Measurements from ENCODE around the gene SLC29A4. TPM values are rescaled to one million over a fixed set of nuclear protein-coding genes. Genes with fewer than 3 reads are reported as not detected.

Gene SLC29A4
- total and polyA plus RNA-seq, 2 donors (not counting 3 experiments of a cell fraction or from before 2014, with no cell fraction given), result 5.2 to 7.7 TPM

- POLR2A ChIA-PET, result no interaction called here
- Histone ChIP-seq H3K9me1 (replicated peaks; ENCODE audit: control insufficient read depth, extremely low read depth, insufficient read depth, low read length) (no peaks in the 10 kb centered on the region), H3K27me3 (ENCODE audit: control insufficient read depth in 2 of 2, insufficient read depth in 2 of 2, low read length in 2 of 2) (no peaks in the 10 kb centered on the region), H3K79me2 (ENCODE audit: control insufficient read depth, insufficient read depth, low read length) (no peaks in the 10 kb centered on the region), H3K4me2 (ENCODE audit: insufficient read depth, low read length) (no peak overlapping the region), H3K9ac (replicated peaks; ENCODE audit: extremely low read depth, insufficient read depth, low read length) (no peak overlapping the region), H2AFZ (ENCODE audit: low read depth, low read length) (no peak overlapping the region), H3K9me3 (replicated peaks; ENCODE audit: control insufficient read depth, insufficient read depth, low read length) (no peaks in the 10 kb centered on the region), H3K36me3 (ENCODE audit: control insufficient read depth in 2 of 2, extremely low read depth in 1 of 2, insufficient read depth in 2 of 2, low read length in 2 of 2) (peaks cover 4 to 25% of the 10 kb centered on the region in 2 experiments), H3K4me3 (replicated peaks in 1 of 3; ENCODE audit: insufficient read depth in 1 of 3, low read depth in 1 of 3, low read length in 3 of 3) (no peak overlapping the region), H3K27ac (ENCODE audit: insufficient read depth, low read depth, low read length) (no peak overlapping the region), H3K4me1 (ENCODE audit: control insufficient read depth, extremely low read depth, insufficient read depth, low read length) (no peaks in the 10 kb centered on the region), H4K20me1 (replicated peaks; ENCODE audit: control insufficient read depth, extremely low read depth, insufficient read depth, low read length) (no peaks in the 10 kb centered on the region)
- no TSS peak for BruUV-seq (replicated peaks)
- TF ChIP-seq POLR2A (IDR thresholded peaks at IDR 0.05; ENCODE audit: low read depth, low read length) (no peak), POLR2AphosphoS5 (IDR thresholded peaks at IDR 0.05; ENCODE audit: insufficient read depth, low read depth, low read length) (no peak), GATA2 (IDR thresholded peaks at IDR 0.05; ENCODE audit: insufficient read depth, insufficient read length, low read depth, low read length) (no peak), EZH2 (IDR thresholded peaks at IDR 0.05; ENCODE audit: borderline replicate concordance, low read depth, low read length, severe bottlenecking) (no peak), FOS (IDR thresholded peaks at IDR 0.05; ENCODE audit: borderline replicate concordance, insufficient read depth, low read length) (no peak), MYC (IDR thresholded peaks at IDR 0.05; ENCODE audit: low read depth, low read length) (no peak), MAX (IDR thresholded peaks at IDR 0.05; ENCODE audit: insufficient read depth, insufficient read length) (no peak), CTCF (IDR thresholded peaks at IDR 0.05; ENCODE audit: extremely low read depth in 1 of 2, insufficient read depth in 1 of 2, low read depth in 1 of 2, low read length in 2 of 2) (no peak), JUN (IDR thresholded peaks at IDR 0.05; ENCODE audit: borderline replicate concordance, insufficient read depth, insufficient read length, low read depth) (no peak)
- DNase-seq (ENCODE audit: low read depth, low spot score), result no peak
- no peak for FAIRE-seq
- dilution Hi-C loops (cut with MboI; ENCODE audit: extremely low pct_ligation_motif_present, low sequenced_read_pairs) (no loop called here), intact Hi-C loops (cut with micrococcal nuclease) (no loop called here)
- CTCF ChIA-PET, result no interaction called here
Measured at GRCh38 chr7:5339955-5340354, 57.2 kb downstream of the SLC29A4 start.

Measured in endothelial cell of umbilical vein (primary cell).